Mucosa of descending colon (tissue), 3 donors: ENCODE results near the gene ZNF217. TPM values are rescaled to one million over a fixed set of nuclear protein-coding genes. Genes with fewer than 3 reads are reported as not detected.
"Not testable (repeated sequence)": the region's sequence is repeated elsewhere in the genome, so short reads cannot be mapped to it uniquely, and the experiment has no call there.

Source experiments
- ATAC-seq: fragments of 200-7000 bp; cut with Tn5 transposase; one replicate; pipeline ENCODE4 v1.9.1; 2020; ENCODE audit warnings: mild to moderate bottlenecking, moderate library complexity
- DNase-seq, 3 donors: peaks; one replicate each; pipeline ENCODE4 v3.0.0-alpha.2; 2020
- H3K36me3 ChIP-seq: fragments of 200-600 bp; one replicate; pipeline ENCODE4 v1.8.0; 2021; ENCODE audit warnings: low read depth, mild to moderate bottlenecking
- H3K4me1 ChIP-seq: fragments of 200-600 bp; one replicate; pipeline ENCODE4 v1.8.0; 2021; ENCODE audit warnings: low read depth, mild to moderate bottlenecking
- H3K4me3 ChIP-seq: fragments of 200-600 bp; one replicate; pipeline ENCODE4 v1.8.0; 2021; ENCODE audit warnings: mild to moderate bottlenecking
- H3K9me3 ChIP-seq: fragments of 200-600 bp; one replicate; pipeline ENCODE4 v1.8.0; 2021; ENCODE audit warnings: mild to moderate bottlenecking
- CTCF ChIP-seq: fragments of 200-600 bp; IDR thresholded peaks from one replicate; pipeline ENCODE4 v1.8.0; 2022; ENCODE audit warnings: antibody characterized with exemption, mild to moderate bottlenecking
- intact Hi-C, 2 donors: fragments of 100-400 bp; cut with DNase I in 1 of 2; cut with micrococcal nuclease in 1 of 2; formaldehyde crosslinking; loops; one replicate each; pipeline versions ENCODE4 v1.11.0 to v1.11.1; 2022; cut with DNase I, micrococcal nuclease
- total RNA-seq, 3 donors: library from RNA; stranded (reverse); fragmentation: NEBNext Ultra II Directional in 2 of 3; extraction: Animal tissue kit (Norgen Biotek cat#: 25700) in 2 of 3; gene quantifications; one replicate each; pipeline versions ENCODE4 v1.2.1 to v1.2.4, GENCODE V29; 2021 to 2023
- donor health status: DM: no; HTN: no; CAD: no; lungs with moderate emphysema.
- donor health status: DM: no; HTN: no; CAD: no.
- donor health status: DM: no; HTN: yes; CAD: no.

The ZNF217 gene
- total RNA-seq, 3 donors from 2014 or later: 38.9 to 79.8 (median 78.2) TPM

- no peak for TF ChIP-seq CTCF
- Histone ChIP-seq H3K36me3 (no peaks in the 10 kb centered on the region), H3K4me1 (no peaks in the 10 kb centered on the region), H3K9me3 (no peaks in the 10 kb centered on the region), H3K4me3 (no peak overlapping the region)
- ATAC-seq (no peak), DNase-seq (no peak)
- intact Hi-C loops: no loop called here
These were observed 70.9 kb downstream of the ZNF217 start for GRCh38 chr20:53522696-53523095.

GRCh38 chr20:53522026-53522425, 71.6 kb downstream of the ZNF217 start:
- TF ChIP-seq CTCF: no peak
- Histone ChIP-seq H3K9me3 (no peaks in the 10 kb centered on the region), H3K36me3 (no peaks in the 10 kb centered on the region), H3K4me3 (no peak overlapping the region), H3K4me1 (no peaks in the 10 kb centered on the region)
- ATAC-seq (no peak), DNase-seq (no peak)
- intact Hi-C loops: no loop called here

- H3K36me3 ChIP-seq, DNase-seq, H3K4me3 ChIP-seq, intact Hi-C loops, H3K4me1 ChIP-seq, H3K9me3 ChIP-seq: not testable (repeated sequence)
- ATAC-seq: peak; percentile 9
These were observed 72.2 kb downstream of the ZNF217 start for GRCh38 chr20:53521421-53521820.

- no peaks in the 10 kb centered on the region for H3K36me3 ChIP-seq
- peak; percentile 74 for ATAC-seq
- intact Hi-C loops: no loop called here
- H3K9me3 ChIP-seq: no peaks in the 10 kb centered on the region
- peaks cover 3% of the 10 kb centered on the region for H3K4me1 ChIP-seq
- DNase-seq: peak in 2 of 3 donors; percentile 39 to 52
- TF ChIP-seq CTCF: no peak
- H3K4me3 ChIP-seq: no peak overlapping the region
These were observed 76.5 kb downstream of the ZNF217 start for GRCh38 chr20:53517146-53517545.
